GM19023 (cell line): ENCODE results near the gene TMEM252.
A peak's percentile ranks its signal among the peaks of the same experiment; 100 is the strongest.

Experiments
- ATAC-seq: cut with Tn5 transposase; IDR thresholded peaks from one replicate; pipeline ENCODE4 v1.9.1; 2021; ENCODE audit warnings: mild to moderate bottlenecking, moderate library complexity; ENCODE audit not compliant: unreplicated experiment

Gene TMEM252, protein sequence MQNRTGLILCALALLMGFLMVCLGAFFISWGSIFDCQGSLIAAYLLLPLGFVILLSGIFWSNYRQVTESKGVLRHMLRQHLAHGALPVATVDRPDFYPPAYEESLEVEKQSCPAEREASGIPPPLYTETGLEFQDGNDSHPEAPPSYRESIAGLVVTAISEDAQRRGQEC

DNA sequence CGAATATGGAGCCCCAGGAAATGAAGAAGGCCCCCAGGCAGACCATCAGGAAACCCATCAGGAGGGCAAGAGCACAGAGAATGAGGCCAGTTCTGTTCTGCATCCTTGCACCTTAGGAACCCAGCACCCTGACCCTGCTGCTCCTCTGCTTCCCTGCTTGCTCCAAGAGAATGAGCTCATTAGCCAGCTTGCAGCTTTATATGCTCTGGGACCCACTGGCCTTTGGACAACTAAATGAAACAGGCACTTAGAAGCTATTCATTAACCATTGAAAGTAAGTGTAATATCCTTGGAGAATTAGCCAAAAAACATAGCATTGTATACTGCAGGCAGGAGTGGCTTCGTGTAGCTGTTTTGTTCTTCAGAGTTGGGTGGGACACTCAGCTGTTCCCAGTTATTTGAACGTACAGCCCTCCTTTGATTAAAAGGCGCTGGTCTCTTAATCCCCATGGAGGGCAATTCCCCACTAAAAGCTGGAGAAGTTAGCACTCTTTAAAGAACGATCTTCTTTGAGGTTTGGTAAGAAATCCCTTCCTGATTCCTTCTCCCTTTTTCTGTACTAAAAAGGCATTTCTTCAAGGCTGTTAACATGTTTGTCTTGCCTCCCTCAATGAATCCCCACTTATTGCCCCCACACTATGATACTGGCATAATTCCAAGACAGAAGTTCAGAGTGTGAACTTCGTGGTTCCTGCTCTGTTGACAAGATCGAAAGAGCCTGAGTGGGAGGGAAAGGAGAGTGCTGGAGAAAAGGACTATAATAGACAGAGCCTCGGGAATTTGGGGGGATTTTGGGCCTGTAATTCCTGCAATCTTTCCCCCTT lies at the start of gene TMEM252:
TSS of gene TMEM252 (minus strand) at position 172 of the 824 bp plus-strand sequence. CDS start at position 103, 69 bp downstream.
- ATAC-seq = no peak

DNA sequence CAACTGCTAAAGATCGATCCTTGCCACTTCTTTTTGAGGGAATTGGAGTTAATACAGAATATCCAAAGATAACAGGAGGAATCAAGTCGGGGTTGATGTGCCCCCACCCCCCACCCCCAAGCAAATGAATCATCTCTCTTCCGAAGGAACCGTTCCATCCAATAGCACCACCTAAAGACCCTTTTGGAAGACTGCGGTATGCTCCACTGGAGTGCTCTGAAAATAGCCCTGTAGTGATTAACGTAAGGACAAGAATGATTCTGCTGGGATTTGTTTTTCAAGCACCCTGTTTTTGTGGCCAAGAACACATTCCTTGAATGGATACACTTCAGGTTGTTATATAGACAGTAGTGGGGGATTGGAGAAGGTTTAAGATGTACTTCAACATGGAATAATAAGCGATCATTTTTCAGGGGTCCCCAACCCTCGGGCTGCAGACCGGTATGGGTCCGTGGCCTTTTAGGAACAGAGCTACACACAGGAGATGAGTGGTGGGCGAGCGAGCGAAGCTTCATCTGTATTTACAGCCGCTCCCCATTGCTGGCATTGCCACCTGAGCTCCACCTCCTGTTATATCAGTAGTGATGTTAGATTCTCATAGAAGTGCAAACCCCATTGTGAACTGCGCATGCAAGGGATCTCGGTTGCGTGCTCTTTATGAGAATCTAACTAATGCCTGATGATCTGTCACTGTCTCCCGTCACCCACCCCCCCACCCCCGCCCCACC lies 44.5 kb upstream of the TMEM252 start:
- ATAC-seq = no peak

DNA sequence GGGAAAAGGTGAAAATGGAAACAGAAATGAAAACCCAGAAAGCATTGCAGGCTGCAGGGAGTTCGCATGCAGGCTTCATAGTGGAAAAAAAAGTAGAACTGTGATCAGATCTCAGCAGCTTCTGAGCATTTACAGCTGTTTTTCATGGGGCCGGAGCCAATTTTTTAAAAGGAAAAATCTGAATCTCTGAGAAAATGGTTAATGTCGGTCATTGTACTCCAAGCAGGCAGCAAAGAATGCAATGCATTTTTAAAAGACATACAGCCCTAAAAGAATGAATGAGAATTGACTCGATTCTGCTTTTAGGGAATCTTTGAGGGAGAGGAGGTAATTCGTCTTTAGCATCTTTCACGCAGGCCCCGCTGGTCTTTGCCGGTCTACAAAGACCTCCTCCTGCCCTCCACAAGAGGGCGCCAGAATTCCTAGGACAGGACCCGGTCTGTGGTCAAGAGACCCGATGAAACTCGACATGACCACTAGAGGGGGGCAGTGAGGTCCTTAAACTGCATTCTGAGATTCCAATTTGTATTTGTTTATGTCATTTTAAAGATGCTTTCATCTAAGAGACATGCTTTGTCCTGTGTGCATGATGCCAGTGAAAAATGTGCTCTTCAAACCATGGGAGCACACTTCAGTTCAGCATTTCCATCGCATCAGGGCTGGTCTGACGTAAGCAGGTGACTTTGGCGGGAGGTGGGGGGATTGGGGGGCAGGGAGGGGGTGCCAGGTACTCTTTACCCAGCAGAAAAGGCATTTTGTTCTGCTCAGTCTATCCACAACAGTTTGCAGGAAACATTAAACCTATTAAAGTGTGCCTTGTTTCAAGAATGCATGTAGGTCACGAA lies 43.7 kb upstream of the TMEM252 start:
- ATAC-seq = peak; percentile 95

DNA sequence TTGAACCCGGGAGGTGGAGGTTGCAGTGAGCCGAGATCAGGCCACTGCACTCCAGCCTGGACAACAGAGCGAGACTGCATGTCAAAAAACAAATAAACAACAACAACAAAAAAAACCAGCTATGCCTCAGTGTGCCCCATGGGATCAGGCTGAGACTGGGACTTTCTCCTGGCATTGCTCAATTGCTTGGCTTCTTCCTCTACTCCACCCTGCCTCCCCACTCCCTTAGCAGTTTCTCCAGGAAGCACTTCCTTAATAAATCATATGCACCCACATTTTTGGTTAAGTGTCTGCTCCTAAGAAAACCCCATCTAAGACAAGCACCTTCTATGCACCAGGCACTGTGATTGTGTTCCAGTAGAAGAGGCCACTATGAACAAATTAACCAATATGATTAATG lies 41.0 kb upstream of the TMEM252 start:
- ATAC-seq = no peak

DNA sequence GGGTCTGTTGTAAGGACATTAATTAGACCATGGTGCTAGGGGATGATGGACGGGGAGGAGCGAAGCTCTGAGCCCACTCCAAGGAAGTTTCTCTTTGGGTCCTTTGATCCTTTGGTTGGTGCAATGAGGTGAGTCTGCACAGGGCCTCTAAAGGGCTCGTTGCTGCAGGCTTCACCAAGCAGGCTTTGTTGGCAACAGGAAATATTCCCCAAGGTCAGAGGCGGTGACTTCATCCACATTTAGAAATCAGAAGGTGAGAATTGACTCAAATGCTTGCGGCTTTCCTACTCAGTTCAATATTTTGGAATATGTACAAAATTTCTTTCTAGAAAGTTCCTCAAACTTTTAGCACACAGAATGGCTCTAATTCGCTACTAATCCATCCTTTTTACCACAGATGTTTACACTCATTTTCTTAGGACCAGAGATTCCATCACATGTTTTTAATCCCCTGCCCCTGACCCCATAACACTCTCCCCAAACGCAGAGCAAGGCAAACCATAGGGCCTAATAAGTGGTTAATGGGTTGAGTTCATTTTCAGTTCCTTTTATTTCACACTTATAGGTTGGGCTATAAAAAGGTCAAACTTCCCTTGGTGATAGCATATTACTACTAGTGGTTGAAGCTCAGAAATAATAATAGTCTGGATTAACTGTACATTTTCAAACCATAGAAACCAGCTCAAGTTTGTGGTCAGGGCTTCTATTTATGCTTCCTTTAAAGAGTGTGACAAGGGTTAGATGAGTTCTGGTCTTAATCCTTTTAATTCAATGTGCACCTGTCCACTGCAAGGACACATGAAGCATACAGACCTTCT lies 37.3 kb upstream of the TMEM252 start:
- ATAC-seq = peak; percentile 70

DNA sequence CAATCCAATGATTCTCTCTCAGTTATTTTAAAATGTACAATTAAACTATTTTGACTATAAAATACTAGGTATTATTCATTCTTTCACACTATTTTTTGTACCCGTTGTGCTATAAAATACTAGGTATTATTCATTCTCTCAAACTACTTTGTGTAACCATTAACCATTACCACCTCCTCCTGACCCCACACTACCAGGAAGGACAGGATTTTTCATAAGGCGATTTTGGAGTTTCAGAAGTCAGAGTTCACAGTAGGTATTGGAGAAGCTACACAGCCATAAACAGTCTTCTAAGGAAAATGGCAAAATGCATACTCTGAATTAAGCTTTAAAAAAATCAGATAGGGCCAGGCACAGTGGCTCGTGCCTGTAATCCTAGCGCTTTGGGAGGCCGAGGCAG lies 35.1 kb upstream of the TMEM252 start:
- ATAC-seq = no peak

DNA sequence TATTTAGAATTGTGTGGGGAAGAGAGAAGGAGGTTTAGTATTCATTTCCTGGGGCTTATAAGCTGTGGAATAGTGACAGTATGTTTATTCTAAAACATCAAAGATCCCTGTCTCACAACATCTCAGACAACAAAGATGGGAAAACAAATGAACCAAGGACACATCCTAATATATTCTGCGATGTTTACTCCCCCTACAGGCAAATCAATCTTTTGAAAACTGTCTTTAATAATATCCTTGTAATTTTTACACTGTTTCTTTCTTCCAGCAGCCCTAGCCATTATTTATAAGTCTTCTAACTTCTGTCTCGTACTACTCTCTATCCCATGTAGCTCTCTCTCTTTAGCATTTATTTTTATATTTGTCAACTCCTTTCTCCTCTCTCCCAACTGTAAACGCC lies 33.5 kb upstream of the TMEM252 start:
- ATAC-seq = no peak

DNA sequence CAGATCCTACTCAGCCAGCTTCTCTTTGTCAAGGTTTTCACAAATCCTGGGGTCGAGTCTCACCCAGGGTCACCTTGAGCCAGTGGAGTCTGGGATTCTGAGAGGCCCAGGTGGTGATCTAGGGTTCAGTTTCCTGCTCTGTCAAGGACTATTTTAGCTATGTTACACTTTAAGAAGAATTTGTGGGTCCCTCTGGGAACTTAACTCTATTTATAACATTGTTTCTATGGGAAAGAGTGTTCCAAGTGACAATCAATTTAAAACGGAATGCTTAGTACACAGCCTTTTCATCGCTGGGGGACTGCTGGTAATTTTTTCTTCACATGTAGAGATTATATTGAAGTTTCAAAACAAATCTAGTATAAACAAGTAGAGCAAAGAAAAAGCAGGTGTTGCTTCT lies 26.9 kb upstream of the TMEM252 start:
- no peak for ATAC-seq

DNA sequence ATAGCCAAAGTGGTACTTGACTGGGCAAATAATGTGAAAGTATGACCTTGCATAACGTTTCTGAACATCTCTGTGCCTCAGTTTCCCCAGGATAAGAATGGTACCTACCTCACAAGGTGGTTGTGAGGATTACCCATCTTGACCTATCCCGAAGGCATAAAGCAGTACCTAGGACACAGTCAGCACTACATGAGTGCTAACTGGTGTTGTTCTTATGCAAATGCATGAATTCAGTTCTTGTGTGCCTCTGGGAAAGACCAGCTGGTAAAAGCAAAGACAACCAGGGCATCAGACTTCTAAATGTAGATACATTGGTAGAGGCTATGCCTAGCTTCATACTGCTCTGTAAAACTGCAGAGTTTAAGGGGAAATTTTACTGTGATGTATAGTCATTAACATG lies 21.8 kb upstream of the TMEM252 start:
- no peak for ATAC-seq

DNA sequence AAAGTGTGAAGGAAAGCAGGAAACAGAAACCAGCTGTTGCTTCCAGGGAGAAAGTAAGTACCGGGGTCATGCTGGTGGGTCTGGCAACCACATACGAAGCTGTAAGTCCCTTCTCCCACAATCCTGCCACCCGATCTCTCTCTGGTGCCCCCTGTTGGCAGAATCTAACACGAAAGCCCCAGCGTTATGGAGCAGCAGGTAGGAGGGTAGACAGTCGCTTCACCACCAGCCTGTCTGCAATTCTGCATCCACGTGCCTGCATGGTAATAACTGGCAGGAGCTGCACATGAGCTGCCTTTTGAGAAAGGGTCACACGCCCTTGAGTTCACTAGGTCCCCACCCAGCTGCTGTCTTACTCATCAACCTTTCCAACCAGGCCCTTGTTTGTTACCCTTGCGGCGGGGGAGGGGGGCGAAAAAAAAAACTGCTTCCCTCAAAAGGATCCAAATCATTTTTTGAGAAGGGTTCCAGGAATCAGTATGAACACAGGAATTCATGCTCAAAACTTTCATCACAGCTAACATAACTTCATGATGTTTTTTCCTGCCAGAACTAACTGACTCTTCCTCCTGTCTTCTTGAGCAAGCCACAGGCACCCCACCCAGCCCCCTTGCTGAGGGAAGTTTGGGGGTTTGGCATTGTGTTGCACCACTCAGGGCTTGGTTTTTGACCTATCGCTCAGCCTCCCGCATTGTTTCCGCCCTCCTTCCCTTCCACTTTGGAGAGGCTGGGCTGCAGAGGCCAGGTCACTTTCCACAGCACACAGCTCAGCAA lies 19.6 kb upstream of the TMEM252 start:
- no peak for ATAC-seq

DNA sequence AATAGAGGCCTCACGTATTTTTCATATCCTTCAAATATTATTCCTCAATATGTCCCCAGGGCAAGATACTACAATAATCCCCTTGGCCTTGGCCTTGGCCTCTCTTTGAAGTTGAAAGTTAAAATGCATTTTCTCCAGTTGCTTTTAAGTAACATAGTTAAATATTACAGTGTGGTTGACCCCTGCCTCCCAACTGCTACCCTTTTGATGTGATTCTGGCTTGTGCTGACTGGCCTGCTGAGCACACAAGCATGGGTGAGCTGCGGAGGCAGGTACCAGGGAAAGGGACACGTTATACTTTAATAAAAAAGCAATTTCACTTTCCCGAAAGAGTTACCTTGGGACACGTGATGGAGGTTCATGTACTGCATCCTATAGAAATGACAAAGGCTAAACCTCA lies 17.9 kb upstream of the TMEM252 start:
- ATAC-seq = no peak

DNA sequence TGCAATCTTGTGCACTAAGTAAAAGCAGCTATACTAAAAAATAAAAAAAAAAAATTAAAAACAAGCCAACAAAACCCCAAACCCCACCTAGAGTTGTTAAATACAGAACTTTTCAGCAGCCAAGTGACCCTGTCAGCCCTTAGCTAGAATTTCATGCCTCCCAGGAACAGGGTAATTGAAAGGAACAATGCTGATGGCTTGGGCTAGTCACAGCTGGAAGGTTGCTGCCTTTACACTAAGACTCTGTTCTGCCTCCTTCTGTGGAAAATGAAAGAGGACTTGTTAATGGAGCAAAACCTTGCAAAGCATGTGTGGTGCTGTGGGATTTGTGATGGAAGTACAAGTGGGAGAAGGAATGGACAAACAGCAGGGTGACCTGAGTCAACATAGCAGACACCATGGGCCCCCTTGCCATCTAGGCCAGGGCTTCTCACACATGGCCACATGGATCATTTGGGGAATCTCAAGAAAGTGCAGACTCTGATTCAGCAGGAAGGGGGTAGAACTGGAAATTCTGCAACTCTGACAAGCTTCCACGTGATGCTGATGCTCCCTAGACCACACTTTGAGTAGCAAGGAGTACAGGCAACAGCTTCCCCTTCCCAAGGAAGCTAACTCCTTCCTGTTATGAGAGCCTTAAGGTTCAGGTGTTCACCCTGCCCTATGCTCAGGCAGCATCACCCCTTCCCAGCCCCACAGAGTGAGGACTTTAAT lies 14.9 kb upstream of the TMEM252 start:
- no peak for ATAC-seq

DNA sequence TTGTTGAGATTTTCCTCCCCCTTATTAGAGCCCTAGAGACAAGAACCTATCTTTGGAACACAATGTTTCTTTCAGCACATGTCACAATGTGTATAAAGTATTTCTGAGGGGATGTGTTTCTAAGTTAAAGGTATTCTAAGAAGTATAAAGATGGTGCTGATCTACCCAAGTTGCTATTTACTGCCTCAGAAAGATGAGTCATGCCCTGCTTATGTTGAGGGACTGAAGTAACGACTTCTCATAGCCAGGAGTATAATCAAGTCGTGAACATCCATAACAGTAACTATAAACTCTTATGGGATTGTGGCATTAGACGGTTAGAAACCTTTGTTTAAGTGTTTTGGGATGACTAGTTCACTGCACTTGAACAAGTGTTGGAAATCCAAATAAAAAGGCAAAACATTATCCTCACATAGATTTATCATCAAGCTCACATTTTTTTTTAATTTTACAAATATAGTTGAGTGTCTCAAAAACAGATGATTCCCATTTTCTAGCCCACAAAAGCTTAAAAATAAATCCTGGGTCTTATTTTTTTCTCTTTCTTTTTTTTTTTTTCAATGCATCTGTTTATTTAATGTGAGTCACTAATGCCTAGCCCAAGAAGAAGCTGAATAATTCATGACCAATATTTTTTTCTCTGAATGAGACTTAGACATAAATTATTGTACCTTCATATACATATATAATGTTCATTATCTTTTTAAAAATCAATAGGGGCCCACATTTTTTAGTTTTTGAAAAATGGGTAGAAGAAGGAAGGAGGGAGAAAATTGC lies 12.2 kb upstream of the TMEM252 start:
- no peak for ATAC-seq

DNA sequence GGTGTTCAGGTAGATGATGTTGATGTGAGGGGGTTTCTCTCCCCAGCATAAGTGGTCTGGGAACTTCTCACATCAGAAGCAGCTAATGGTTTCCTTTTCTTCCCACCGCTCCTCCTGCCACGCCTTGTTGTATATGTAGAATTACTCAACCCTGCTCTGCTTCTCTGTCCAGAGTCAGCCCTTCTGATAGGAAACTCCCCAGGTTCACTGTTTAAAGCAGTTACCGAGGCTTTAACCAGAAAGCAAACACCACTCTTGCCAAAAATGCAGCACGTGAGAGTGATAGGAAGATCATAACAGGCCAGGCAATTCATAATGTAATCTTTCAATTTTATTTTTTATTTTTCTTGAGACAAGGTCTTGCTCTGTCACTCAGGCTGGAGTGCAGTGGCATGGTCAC lies 10.5 kb upstream of the TMEM252 start:
- no peak for ATAC-seq

DNA sequence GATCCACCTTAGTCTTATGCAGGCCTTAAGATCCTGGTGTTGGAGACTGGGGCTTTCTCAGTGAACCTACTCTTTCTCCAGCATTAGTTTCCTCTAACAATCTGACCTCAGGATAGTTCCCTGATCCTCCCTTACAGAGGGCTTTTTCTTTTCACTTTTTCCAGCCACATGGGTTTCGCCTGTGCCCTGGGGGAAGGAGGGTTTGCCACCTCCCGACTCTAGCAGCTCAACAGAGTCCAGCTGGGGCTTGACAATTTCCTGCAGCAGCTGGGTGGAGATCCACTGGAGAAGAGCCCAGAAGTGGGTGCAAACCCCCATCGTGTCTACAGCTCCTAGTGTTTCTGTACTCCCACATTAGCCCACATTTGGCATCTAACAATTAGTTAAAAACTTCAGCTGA lies 7.6 kb upstream of the TMEM252 start:
- no peak for ATAC-seq

DNA sequence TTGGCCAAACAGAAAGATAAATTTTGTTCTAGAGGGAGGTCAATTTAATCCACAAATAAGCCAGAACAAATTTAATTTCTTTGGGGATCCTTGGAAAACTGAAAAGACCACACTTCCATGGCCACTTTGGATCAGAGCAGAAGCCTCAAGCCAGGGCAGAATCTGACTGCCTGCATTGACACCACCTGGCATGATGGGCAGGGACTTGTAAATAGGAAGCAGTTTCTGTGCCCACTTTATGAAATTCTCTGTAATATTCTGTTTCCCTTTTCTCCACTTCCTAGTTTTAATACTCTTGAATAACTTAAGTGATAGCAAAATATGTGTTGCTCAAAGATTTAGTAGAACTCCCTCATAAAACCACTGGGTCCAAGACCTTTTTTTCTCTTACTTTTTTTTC lies 6.7 kb upstream of the TMEM252 start:
- no peak for ATAC-seq

DNA sequence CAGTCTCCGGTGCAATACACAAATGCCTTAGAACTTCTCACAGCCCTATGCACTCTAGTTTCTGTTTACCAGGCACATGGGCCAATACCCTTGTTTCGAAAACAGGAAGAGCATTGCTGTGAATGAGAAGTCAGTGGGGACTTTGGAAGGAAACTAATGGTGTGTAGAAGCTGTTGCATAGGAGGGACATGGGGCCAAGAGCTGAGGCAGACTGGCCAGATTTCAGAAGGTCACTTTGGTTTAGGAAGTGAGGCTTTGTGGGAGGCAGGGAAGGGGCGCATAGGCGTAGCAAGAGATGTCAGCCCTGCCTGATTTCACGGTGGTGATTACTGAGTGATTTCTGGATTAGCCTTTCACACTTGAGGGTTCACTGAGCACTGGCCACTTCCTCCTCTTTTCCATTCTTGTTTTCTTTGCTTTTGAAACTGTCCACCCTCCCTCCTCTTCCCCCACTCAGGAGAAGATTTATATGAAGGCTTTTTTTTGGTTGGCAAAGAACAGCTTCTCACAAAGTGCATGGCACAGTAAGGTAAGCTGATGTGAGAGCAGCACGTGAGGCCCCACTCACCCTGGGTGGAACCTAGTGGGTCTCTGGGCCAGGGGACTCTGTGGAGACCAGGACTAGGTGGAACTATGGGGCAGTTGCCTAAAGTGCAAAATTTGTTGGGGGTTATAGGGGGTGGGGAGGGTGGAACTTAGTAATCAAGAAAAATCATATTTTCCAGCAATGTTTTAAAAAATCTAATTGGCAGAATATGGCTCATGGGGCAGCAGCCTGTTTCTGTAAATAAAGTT lies 6.1 kb upstream of the TMEM252 start:
- peak; percentile 79 for ATAC-seq
